Duodenal mucosa (tissue), 2 donors: ENCODE measurements around the gene C1orf198.
A peak's percentile ranks its signal among the peaks of the same experiment; 100 is the strongest.

Experiments
- H3K27ac ChIP-seq: one replicate; pipeline ENCODE4 v1.7.0; 2013; ENCODE audit warnings: low read depth, low read length
- H3K27me3 ChIP-seq, 2 donors: one replicate each; pipeline ENCODE4 v1.7.0; 2013; ENCODE audit warnings: low read length in 2 of 2, control low read depth in 1 of 2; ENCODE audit not compliant: insufficient read depth in 2 of 2, control insufficient read depth in 1 of 2
- H3K36me3 ChIP-seq, 2 donors: one replicate each; pipeline ENCODE4 v1.7.0; 2013; ENCODE audit warnings: low read length in 2 of 2, control low read depth in 1 of 2; ENCODE audit not compliant: insufficient read depth in 2 of 2, control insufficient read depth in 1 of 2
- H3K4me1 ChIP-seq, 2 donors: one replicate each; pipeline ENCODE4 v1.7.0; 2013; ENCODE audit warnings: low read length in 2 of 2, control low read depth in 1 of 2; ENCODE audit not compliant: insufficient read depth in 2 of 2, control insufficient read depth in 1 of 2
- H3K4me3 ChIP-seq, 2 donors: one replicate each; pipeline ENCODE4 v1.7.0; 2013; ENCODE audit warnings: low read length in 2 of 2, low read depth in 1 of 2
- H3K9ac ChIP-seq, 2 donors: one replicate each; pipeline ENCODE4 v1.7.0; 2013; ENCODE audit warnings: low read length in 2 of 2, low read depth in 1 of 2
- H3K9me3 ChIP-seq, 2 donors: one replicate each; pipeline ENCODE4 v1.7.0; 2013; ENCODE audit warnings: low read length in 2 of 2, control low read depth in 1 of 2; ENCODE audit not compliant: control insufficient read depth in 1 of 2

The C1orf198 gene

DNA sequence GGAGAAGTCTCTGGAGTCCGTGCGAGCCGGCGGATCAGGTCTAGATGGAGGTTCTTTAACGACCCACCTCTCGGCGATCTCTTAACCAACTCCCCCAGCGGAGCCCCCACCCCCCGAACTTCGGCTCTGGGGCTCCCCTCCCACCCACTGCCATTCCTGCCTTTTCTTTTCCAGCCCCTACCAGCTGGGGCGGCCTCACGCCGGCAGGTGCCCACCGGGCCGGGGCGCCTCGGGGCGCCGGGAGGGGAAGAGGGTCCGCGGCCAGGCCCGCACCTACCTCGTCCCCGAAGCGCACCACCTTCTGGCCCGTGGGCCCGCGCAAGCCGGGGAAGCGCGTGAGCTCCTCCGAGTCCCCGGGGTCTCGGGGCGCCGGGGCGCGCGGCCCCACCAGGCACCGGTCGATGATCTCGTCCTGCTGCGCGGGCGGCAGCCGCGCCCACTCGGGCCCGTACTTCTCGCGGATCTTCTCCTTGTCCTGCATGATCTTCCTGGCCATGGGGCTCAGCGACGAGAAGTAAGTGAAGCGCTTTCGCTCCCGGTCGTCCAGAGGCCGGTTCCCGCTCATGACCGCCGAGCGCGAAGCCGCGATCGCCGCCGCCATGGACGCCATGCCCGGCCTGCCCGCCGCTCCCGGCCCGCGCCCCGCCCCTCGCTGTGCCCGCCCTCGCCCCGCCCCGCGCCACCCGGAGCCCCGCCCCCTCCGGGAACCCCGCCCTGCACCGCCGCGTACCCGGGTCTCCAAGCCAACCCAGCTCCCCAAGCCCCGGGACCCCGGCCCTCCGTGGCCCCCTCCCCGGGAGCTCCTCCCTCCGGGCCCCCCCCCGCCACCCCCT lies at the start of gene C1orf198:
Gene C1orf198 (minus strand): TSS at position 619 of the 833 bp plus-strand sequence. CDS start 9 bp downstream, at position 610.
- Histone ChIP-seq H3K9ac (peak within 1 kb of the TSS; percentile 78 to 83), H3K27ac (peak within 1 kb of the TSS; percentile 37), H3K36me3 (no peaks in the 10 kb centered on the region), H3K27me3 (no peaks in the 10 kb centered on the region), H3K9me3 (no peaks in the 10 kb centered on the region), H3K4me1 (peaks cover 19 to 35% of the 10 kb centered on the region in 2 donors), H3K4me3 (peak within 1 kb of the TSS; percentile 86 to 91)

DNA sequence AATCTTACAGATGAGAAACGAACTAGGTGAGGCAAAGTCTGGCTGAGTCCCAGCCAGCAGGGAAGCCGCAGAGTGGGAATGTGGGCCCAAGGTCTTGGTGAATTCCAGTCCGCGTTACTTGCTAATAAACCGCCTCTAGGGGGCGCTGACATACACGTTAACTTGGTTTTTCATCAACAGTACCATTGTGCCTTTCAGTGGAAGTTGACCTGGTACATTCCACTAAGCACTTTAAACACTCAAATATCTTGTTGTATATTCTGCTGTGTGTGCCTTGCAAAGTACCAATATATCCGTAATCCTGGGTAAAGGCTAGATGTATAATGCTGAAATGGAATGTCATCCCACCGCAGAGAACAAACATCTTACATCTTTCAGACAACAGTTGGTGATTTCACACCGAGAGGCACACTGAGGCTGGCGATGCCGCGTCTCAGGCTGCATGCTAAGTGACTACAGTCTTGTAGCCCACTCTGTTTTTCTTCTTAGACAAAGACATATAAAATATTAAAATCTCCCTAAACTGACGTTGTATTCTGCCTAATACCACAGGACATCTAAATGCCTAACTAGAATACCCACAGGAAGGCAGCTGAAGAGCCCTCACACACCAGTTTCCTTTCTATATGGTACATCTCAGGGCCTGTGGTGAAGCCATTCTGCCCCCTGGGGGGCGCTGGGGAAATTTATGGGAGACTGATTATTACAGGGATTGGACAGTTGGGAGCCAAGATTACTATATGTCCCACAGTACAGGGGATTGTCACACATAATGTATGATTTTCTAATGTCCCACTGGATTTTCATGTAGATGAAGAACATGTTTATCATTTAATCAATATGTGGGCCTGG lies 49.2 kb upstream of the C1orf198 start:
- H3K9ac ChIP-seq: no peak overlapping the region
- no peak overlapping the region for H3K27ac ChIP-seq
- peaks cover 10 to 55% of the 10 kb centered on the region in 2 donors for H3K36me3 ChIP-seq

DNA sequence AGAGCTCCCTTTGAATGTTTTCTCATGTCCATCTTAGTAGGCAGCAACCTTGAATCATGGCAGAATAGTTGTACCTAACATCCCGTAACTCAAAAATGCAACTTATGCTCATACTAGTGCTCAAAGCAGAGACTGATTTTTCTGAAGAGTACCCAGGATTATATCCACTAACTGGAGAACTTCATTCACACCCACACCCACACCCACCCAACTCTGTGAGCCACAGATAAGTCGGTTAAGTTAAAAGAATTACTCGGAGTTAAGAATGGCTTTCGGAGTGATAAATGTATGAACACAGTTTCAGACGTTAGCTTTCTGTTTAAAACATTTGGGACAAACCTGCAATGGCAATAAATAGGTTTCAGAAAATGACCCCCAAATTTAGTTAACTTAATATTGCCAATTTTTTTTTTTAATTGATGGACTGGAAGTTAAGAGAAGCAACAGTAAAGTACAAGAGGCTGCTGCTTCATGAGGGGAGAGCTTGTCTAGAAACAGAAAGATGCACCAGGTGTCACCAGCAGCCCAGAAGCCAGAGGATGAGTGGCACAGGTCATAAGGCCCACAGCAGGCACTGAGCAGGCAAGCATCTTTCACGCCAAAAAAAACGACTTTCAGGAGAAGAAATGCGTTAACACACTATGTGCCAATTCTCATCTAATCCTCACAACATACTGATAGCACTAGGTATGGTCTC lies 48.4 kb upstream of the C1orf198 start:
- Histone ChIP-seq H3K27ac (no peak overlapping the region), H3K27me3 (no peaks in the 10 kb centered on the region), H3K4me3 (no peak overlapping the region), H3K9me3 (no peaks in the 10 kb centered on the region), H3K4me1 (no peaks in the 10 kb centered on the region), H3K36me3 (peaks cover 10 to 53% of the 10 kb centered on the region in 2 donors), H3K9ac (no peak overlapping the region)

More for the DNA sequence above, 49.2 kb upstream of the C1orf198 start:
- H3K4me3 ChIP-seq: no peak overlapping the region
- no peaks in the 10 kb centered on the region for H3K4me1 ChIP-seq
- no peaks in the 10 kb centered on the region for H3K9me3 ChIP-seq
- H3K27me3 ChIP-seq: no peaks in the 10 kb centered on the region

DNA sequence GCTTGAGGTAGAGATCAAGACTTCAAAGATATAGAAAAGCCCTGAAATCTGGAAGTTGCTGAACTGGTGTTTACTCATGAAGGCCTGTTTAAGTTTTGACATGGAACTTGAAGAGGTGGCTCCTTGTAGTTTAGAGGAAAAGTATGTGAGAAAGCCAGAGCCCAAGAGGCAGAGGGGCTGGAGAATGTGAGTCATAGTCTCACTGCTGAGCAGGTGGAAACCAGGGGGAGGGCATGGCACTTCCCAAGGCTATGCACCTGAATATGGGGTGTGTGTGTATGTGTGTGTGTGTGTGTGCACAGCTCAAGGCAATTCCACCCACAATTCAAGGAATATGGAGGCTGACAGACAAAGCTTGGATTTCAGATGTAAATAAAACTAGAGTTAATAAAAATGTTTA lies 46.8 kb upstream of the C1orf198 start:
- Histone ChIP-seq H3K9ac (no peak overlapping the region), H3K27ac (no peak overlapping the region), H3K9me3 (no peaks in the 10 kb centered on the region), H3K27me3 (no peaks in the 10 kb centered on the region), H3K4me3 (no peak overlapping the region), H3K4me1 (no peaks in the 10 kb centered on the region), H3K36me3 (peaks cover 12 to 57% of the 10 kb centered on the region in 2 donors)

GRCh38 chr1:230913496-230913895 lies 45.2 kb upstream of the C1orf198 start:
- peaks cover 19 to 56% of the 10 kb centered on the region in 2 donors for H3K36me3 ChIP-seq
- no peak overlapping the region for H3K9ac ChIP-seq
- no peaks in the 10 kb centered on the region for H3K9me3 ChIP-seq
- H3K27ac ChIP-seq: no peak overlapping the region
- H3K27me3 ChIP-seq: no peaks in the 10 kb centered on the region
- H3K4me3 ChIP-seq: no peak overlapping the region
- H3K4me1 ChIP-seq: no peaks in the 10 kb centered on the region

GRCh38 chr1:230910755-230911117 lies 42.4 kb upstream of the C1orf198 start:
- peaks cover 24 to 51% of the 10 kb centered on the region in 2 donors for H3K36me3 ChIP-seq
- H3K4me1 ChIP-seq: no peaks in the 10 kb centered on the region
- H3K4me3 ChIP-seq: no peak overlapping the region
- H3K9ac ChIP-seq: no peak overlapping the region
- no peaks in the 10 kb centered on the region for H3K27me3 ChIP-seq
- no peaks in the 10 kb centered on the region for H3K9me3 ChIP-seq
- no peak overlapping the region for H3K27ac ChIP-seq

DNA sequence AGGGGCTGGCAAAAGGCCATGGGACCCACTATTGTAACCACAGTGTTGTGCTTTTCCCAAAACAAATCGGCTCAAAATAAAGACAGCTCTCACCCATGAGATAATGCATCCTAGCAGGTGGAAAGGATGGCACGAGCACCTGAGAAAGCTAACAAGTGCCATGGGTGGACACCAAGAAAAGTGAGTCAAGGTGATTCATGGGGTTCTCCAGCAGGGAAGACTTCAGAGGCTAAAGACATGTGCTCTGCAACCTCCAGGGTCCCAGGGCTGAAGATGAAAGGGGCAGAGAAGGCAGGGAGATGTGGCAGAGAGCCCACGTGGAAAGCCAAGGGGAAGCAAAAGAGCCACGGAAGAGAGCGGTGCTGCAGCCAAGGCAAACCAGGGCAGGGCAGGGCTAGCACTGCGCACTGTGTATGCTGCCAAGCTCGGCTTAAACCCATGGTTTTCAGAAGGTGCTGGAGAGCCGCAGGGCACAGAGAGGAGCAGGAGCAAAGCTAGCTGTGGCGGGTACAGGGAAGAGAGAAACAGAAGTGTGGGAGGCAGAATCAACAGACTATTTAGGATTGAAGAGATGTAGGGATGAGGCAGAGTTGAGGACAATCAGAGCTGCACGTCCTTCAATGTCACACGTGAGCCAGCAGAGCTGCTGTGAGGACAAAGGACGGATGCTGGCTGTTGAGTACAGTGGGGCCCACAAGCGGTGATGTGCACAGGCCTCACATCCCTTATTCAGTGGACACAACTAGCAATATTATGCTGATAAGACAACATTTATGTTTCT lies 41.8 kb upstream of the C1orf198 start:
- no peaks in the 10 kb centered on the region for H3K9me3 ChIP-seq
- H3K36me3 ChIP-seq: peaks cover 22 to 50% of the 10 kb centered on the region in 2 donors
- H3K27me3 ChIP-seq: no peaks in the 10 kb centered on the region
- no peak overlapping the region for H3K27ac ChIP-seq
- H3K4me1 ChIP-seq: no peaks in the 10 kb centered on the region
- H3K4me3 ChIP-seq: no peak overlapping the region
- H3K9ac ChIP-seq: no peak overlapping the region

DNA sequence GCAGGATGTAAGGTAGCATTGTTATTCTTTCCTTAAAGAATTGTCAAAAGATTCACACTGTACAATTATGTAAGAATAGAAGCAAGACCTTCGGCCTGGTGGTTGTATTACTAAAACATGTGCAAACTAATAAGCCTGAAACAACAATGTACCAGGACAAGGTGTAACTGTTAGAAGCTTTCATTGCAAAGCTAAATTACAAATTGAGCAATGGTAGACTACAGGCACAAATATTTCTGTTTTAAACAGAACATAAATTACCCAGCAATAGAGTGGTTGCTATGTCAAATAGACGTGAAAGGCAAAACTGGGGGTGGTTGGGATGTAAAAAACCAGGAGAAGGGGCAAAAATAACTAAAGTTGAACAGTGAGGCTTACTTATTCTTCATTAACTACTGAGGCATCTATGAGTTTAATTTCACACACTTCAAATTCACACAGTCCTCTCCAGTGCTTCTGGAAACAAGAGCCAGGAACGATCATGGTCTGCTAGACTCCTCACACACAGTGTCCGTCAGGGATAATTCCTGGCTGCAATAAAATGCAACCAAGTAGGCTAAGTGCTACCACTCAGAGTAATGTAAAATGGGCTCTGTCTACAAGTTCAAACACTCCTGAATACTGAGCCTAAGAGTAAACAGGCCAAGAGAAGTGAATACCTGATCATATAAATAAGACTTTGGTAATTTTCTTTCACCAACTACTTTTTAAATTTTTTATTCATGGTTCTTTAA lies 39.3 kb upstream of the C1orf198 start:
- Histone ChIP-seq H3K27me3 (no peaks in the 10 kb centered on the region), H3K36me3 (peaks cover 14 to 37% of the 10 kb centered on the region in 2 donors), H3K9me3 (no peaks in the 10 kb centered on the region), H3K9ac (no peak overlapping the region), H3K4me1 (no peaks in the 10 kb centered on the region), H3K27ac (no peak overlapping the region), H3K4me3 (no peak overlapping the region)

- H3K4me3 ChIP-seq: no peak overlapping the region
- H3K36me3 ChIP-seq: peaks cover 14 to 32% of the 10 kb centered on the region in 2 donors
- no peak overlapping the region for H3K9ac ChIP-seq
- no peaks in the 10 kb centered on the region for H3K4me1 ChIP-seq
- H3K27me3 ChIP-seq: no peaks in the 10 kb centered on the region
- no peak overlapping the region for H3K27ac ChIP-seq
- no peaks in the 10 kb centered on the region for H3K9me3 ChIP-seq
Measured at GRCh38 chr1:230906226-230906625, 37.9 kb upstream of the C1orf198 start.
